WI38 (cell line): ENCODE measurements around the gene LARP4.
"Not testable (repeated sequence)": the region's sequence is repeated elsewhere in the genome, so short reads cannot be mapped to it uniquely, and the experiment has no call there.

Experiments
- H3K4me3 ChIP-seq: 2 replicates; pipeline ENCODE4 v1.5.1; 2011; ENCODE audit warnings: low read depth, mild to moderate bottlenecking, control low read depth, low read length
- TF ChIP-seq, protein P1 (sequence below): IDR thresholded peaks from 2 replicates; pipeline ENCODE4 v1.5.1; 2012; ENCODE audit warnings: low read depth, mild to moderate bottlenecking, control low read depth, low read length

LARP4 gene

DNA sequence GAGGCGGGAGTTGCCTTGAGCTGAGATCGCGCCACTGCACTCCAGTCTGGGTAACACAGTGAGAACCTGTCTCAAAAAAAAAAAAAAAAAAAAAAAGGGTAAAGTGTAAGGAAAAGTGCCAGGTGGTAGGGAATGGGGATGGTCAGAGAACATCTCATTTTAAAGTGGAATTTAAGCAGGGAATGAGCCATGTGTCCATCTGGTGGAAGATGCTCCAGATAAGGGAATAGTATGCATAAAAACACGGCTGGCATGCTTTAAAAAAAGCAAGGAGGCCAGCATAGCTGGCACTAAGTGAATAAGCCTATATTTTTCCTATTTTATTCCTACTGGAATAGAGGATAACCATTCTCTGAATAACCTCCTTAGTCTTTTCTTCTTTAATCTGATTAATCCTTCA is 38.0 kb upstream of the LARP4 start:
- TF ChIP-seq, protein P1, sequence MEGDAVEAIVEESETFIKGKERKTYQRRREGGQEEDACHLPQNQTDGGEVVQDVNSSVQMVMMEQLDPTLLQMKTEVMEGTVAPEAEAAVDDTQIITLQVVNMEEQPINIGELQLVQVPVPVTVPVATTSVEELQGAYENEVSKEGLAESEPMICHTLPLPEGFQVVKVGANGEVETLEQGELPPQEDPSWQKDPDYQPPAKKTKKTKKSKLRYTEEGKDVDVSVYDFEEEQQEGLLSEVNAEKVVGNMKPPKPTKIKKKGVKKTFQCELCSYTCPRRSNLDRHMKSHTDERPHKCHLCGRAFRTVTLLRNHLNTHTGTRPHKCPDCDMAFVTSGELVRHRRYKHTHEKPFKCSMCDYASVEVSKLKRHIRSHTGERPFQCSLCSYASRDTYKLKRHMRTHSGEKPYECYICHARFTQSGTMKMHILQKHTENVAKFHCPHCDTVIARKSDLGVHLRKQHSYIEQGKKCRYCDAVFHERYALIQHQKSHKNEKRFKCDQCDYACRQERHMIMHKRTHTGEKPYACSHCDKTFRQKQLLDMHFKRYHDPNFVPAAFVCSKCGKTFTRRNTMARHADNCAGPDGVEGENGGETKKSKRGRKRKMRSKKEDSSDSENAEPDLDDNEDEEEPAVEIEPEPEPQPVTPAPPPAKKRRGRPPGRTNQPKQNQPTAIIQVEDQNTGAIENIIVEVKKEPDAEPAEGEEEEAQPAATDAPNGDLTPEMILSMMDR, result no peak
- H3K4me3 ChIP-seq, result no peak overlapping the region

DNA sequence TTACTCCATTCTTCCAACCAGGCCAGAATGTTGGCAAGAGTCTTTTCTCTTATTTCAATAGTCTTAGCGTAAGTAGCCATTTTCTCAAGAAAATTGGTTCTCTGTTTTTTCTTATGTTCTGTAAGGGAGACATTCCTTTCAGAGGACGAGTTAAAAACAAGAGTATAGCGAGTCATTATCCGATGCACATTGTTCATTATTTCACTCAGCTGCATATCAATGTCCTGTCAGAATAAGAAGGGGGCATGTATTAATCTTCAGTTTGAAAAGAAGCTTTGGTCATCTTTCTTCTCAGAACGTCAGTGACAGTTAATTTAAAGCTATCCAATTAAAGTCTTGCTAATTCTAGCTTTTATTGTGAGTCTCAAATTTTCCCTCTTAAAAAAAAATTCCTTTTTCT is 37.5 kb upstream of the LARP4 start:
- H3K4me3 ChIP-seq, result no peak overlapping the region
- TF ChIP-seq, protein P1, result no peak

DNA sequence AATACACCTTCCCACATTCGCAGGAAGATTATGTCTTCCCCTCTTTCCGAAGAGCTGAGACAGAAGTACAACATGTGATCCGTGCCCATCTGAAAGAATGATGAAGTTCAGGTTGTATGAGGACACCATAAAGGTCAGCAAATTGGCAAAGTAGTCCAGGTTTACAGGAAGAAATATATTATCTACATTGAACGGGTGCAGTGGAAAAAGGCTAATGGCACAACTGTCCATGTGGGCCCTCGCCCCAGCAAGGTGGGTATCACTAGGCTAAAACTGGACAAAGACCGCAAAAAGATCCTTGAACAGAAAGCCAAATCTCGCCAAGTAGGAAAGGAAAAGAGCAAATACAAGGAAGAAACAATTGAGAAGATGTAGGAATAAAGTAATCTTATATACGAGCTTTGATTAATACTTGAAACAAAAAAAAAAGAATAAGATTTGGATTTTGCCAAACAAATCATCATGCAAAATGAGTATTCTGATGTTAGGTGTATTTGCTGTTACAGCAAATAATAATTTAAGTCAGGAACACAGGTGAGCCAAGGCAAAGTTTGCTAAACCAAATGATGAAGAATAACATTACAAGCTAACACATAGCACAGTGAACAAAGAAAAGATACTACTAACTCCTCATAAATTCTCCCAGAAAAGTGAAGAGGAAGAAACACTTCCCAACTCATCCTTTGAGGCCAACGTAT is 34.8 kb upstream of the LARP4 start:
- H3K4me3 ChIP-seq, result no peak overlapping the region
- TF ChIP-seq, protein P1, result no peak

DNA sequence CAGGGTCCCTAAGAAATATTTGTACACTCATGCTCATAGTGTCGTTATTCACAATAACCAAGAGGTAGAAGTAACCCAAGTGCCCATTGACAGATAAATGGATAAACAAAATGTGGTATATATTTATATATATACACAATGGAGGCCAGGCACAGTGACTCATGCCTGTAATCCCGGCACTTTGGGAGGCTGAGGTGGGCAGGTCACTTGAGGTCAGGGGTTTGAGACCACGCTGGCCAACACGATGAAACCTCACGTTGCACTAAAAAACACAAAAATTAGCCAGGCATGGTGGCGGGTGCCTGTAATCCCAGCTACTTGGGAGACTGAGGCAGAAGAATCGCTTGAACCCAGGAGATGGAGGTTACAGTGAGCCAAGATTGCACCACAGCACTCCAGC is 30.0 kb upstream of the LARP4 start:
- H3K4me3 ChIP-seq, result not testable (repeated sequence)

DNA sequence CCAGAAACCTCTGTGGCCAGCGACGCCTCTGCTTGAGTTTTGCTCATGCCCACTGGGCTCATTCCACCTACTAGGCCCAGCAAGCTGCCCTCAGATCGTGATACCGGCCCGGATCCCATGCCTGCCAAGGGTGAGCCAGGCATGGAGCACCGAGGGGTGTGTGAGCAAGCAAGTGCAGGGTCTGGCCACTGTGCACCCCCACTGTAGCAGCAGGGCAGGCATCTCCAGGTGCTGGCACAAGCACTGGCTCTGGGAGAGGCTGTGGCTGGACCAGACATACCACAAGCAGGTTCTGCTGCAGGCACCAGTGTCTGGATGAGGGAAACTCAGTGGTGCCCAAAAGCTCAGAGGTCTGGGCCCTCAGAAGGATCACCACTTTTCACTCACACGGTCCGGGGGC is 24.9 kb upstream of the LARP4 start:
- H3K4me3 ChIP-seq, result no peak overlapping the region
- TF ChIP-seq, protein P1, result no peak

DNA sequence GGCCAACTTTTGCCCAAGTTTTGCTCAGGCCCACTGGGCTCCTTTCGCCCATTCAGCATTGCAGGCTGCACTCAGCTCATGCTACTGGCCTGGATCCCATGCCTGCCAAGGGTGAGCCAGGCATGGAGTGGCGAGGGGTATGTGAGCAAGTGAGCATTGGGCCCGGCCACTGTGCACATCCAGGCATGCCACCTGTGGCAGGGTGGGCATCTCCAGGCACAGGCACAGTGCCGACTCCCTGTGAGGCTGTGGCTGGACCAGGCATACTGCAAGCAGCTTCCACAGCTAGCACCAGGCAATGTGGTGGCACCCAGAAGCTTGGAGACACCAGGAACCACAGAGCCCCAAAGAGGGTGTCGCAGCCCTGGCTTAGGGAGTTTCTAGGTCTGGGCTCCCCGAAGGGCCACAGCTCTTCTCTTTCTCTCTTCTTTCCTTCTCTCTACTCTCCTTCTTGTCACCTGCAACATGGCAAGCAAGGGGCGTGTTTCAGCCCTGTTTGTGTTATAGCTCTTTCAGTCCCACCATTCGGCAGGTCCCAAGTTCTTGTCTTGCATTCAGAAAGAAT is 19.8 kb upstream of the LARP4 start:
- TF ChIP-seq, protein P1, result no peak
- H3K4me3 ChIP-seq, result no peak overlapping the region

DNA sequence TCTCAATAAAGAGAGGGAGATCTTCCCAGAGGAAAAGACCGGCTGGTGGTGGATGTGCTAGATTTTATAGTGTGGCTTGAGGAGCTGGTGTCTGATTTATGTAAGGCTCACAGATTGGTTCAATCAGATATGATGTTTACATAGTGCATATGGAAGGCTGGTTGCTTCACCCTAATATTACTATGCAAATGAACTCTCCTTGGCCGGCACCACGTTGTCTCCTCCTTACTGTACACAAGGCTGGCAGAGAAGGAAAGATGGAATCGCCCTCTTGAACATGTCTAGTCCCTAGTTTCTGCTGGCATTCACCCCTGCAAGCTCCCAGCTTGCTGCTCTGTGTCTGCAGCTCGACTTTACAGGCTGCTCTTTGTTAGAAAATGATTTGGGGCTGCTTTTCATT is 13.2 kb upstream of the LARP4 start:
- H3K4me3 ChIP-seq, result no peak overlapping the region
- TF ChIP-seq, protein P1, result no peak
